ENCODE measurements around the gene TLE5.
"Not testable (repeated sequence)": the region's sequence is repeated elsewhere in the genome, so short reads cannot be mapped to it uniquely, and the experiment has no call there.

The TLE5 gene

GRCh38 chr19:3020321-3020960 is 41.9 kb downstream of the TLE5 start:
- DNase-seq, result no peak

GRCh38 chr19:3019211-3019854 is 43.0 kb downstream of the TLE5 start:
- no peak for DNase-seq

- DNase-seq, result no peak
Observed at GRCh38 chr19:3017923-3018322, 44.4 kb downstream of the TLE5 start.

GRCh38 chr19:3015126-3016057 is 46.9 kb downstream of the TLE5 start:
- no peak for DNase-seq

- DNase-seq, result no peak
Observed at GRCh38 chr19:3014135-3014534, 48.2 kb downstream of the TLE5 start.

- no peak for DNase-seq
Observed at GRCh38 chr19:3013263-3013725, 49.0 kb downstream of the TLE5 start.

- no peak for DNase-seq
Observed at GRCh38 chr19:3012621-3013262, 49.6 kb downstream of the TLE5 start.

GRCh38 chr19:3012059-3012458 is 50.2 kb downstream of the TLE5 start:
- not testable (repeated sequence) for DNase-seq

- DNase-seq, result no peak
Observed at GRCh38 chr19:3010871-3011270, 51.4 kb downstream of the TLE5 start.

- DNase-seq, result no peak
Observed at GRCh38 chr19:3008994-3009393, 53.3 kb downstream of the TLE5 start.

- DNase-seq, result no peak
Observed at GRCh38 chr19:3007975-3008374, 54.3 kb downstream of the TLE5 start.

- DNase-seq, result no peak
Observed at GRCh38 chr19:3006075-3006767, 56.1 kb downstream of the TLE5 start.

- DNase-seq, result no peak
Observed at GRCh38 chr19:3005345-3005744, 57.0 kb downstream of the TLE5 start.

- no peak for DNase-seq
Observed at GRCh38 chr19:3004522-3004921, 57.8 kb downstream of the TLE5 start.

- no peak for DNase-seq
Observed at GRCh38 chr19:3003046-3003445, 59.2 kb downstream of the TLE5 start.

Measured in stimulated activated CD4-positive, alpha-beta T cell treated with anti-CD3 and anti-CD28 coated beads, Interleukin-12 subunit alpha, Interleukin-12 subunit beta, amount 100 ng/mL, for 4 hours (primary cell).